HG03439 (cell line): Measurements from ENCODE around the gene PKM.

Source experiments
- ATAC-seq: cut with Tn5 transposase; IDR thresholded peaks from one replicate; pipeline ENCODE4 v1.9.1; 2021; ENCODE audit warnings: mild to moderate bottlenecking, moderate library complexity; ENCODE audit not compliant: unreplicated experiment

Gene PKM

DNA sequence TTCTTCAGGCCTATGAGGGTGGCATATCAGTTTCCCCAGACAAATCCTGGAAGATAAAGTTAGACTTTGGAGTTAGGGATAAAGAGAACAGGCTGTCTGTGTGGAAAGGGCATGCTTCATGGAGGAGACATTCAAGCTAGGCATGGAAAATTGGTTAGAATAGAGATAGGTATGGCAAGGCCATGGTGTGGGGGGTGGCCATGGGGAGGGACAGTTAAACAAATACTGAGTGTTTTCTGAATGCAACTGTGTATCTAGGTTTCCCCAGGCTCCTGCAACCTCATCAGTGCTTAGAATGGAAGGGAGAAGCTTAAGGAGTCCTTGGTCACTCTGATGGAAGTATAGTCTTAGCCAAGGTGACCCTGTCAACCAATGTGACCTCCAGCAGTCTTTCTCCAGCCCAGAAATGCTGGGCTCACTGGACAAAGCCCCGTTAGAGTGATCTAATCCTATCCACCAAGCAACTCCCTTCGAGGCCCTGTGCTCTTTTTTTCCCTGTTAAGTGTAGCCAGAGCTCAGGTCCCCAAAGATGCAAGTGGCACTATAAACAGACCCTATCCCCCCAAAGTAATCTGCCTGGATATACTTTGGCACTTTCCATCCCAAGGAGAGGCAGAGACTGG is 5.5 kb upstream of the PKM start:
- ATAC-seq = no peak

DNA sequence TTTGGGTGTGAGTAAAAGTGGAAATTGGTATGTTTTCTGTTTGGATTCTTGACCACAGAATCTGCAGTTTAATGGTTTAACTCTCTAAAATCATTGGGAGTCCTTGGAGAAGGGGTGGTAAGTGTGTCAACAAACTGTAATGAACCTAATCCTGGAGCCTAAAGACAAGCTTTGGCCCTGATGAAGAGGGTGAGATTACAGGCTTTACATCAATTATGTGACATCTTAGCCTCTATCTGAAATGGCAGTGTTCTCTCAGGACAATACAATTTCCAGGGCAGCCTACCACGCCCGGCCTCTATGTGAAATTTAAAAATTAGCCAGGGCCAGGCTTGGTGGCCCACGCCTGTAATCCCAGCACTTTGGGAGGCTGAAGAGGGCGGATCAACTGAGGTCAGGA is 4.3 kb upstream of the PKM start:
- ATAC-seq = no peak

DNA sequence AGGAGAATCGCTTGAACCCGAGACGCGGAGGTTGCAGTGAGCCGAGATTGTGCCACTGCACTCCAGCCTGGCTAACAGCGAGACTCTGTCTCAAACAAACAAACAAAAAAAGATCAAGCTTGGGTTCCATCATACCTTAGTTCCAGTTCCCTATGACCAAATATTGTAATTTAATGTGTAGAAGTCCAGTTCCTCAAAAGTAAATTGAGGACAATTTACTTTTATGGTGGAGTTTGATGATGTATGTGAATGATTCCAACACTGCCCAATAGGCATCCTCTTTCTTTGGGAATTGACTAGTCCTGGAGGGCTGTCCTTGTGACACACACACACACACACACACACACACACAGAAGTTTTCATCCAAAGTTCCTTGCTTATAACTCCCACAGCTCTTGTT is 2.8 kb upstream of the PKM start:
- no peak for ATAC-seq

DNA sequence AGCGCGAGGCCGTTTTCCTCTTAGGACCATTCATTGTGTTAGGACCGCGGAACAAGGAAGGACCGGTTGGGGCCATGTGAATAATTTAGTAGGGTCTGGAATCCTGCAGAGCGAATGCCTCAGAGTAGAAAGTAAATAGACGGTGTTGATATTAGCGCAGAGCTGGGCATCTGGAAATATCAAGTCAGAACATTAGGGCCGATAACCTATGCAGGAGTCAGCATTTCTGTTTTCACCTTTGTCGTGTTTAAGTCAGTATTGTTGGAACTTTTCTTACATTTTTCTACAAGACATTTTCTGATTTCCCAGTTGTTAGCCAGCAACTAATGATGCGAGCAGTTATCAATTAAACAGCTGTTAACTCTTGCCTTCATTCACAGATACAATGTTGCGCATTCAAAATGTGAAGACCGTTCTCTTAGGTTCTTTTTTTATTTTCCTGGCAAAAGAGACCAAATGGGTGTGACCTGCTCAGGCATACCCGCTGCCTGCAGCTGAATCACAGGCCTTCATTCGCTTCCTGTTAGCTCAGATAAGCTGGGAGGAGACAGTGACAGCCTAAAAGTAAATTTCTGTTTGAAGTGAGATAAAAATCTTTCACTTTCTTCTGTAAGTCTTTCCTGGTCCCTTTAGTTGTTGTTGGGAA is 966 bp upstream of the PKM start:
- ATAC-seq = no peak

DNA sequence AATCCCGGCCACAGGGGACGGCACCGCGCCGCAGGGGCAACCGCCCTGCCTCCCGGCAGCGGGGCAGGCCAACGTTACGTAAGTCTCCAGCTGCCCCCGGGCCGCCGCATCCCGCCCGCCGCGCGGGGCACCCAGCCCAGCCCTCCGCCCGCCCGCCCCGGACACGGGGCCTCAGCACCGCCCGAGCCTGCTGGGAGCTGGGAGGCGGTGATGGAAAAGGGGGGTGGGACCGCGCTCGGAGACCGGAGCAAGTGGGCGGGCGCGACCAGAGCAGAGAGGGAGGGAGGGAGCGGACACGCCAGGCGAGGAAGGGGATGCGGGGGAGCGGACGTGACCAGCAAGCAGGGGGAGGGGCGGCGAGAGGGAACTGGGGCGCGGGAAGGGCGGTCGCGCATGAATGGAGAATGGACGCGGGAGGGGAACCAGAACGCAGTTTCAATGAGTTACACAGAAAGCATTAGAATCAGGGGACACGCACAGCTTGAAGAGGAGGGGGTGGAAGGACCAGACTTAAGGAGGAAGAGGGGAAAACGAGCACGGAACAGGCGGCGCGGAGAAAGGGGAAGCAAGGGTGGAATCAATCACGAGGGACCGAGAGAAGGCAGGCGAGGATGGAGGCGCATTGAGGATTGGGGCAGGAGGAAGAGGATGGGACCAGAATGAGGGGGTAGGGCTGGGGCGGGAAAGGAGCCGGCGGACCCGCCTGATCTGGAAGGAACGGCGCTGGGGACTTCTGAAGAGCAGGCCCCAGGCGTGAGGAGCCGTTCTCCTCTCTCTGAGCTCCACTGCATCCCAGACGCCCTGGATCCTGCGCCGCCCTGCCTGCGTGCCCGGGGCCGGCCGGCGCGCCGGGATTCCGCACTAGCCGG is 559 bp downstream of the PKM start:
- ATAC-seq = no peak

DNA sequence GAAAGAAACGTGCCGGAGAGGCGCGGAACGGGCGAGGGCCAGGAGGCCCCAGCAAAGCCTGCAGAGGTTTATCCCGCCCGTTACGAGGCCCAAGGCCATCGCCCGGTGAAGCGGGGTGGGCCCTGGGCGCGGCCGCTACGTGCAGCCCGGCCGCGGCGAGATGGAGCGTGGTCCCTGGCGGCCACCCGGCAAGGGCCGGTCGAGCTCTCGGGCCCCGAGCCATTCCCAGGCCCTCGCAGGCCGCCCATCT is 1.1 kb downstream of the PKM start:
- ATAC-seq = no peak

DNA sequence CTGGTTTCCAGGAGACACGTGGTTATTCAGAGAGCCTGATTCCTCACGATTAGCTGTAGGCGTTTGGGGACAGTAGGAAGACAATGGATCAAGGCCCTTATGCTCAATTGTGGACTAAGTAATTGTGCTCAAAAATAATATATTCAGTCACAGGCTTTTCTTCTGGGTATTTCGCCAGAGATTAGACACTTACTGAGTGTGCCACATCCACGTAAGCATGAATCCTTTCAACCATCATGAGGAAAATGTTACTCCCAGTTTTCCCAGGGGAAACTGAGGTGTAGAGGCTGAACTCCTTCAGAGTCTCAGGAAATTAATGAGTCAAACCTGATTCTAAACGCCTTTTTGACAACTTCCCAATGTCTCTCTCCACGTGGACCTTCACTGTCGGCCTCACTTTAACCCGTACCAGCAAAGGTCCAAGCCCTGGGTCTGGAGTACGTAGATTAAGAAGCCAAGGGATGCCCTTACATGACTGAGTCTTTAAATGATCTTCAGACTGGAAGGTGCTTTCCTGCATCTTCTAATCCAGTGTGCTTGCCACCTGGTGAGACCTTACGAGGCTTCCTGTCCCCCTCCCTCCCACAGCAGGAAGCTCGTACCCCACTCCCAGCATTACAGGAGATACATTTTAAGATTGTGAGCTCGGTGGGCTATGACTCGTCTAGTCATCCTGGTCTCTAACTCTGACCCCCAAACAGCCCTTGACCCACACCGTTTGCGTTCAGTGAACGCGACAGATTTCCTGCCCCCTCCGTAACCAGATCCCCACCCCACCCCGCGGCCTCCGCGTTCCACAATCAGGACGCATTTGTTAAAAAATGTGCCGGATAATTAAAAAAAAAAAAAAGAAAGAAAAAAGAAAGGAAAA is 1.7 kb downstream of the PKM start:
- ATAC-seq = no peak

DNA sequence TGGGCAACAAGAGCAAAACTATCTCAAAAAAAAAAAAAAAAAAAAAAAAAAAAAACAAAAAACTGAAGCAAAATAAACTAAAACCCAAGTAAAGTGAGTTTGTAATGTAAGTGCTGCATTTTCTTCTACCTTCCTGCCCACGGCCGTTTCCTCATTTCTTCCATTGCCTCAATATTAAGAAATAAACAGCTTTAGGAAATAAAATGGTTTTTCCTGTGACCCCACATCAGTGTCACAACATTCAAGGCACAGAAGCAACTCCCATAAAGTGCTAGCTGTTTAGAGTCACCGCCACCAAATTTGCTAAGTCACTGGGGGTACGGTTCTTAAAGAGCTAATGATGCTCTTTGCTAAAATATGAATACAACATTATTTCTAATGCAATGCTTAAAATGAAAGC is 3.3 kb downstream of the PKM start:
- no peak for ATAC-seq

DNA sequence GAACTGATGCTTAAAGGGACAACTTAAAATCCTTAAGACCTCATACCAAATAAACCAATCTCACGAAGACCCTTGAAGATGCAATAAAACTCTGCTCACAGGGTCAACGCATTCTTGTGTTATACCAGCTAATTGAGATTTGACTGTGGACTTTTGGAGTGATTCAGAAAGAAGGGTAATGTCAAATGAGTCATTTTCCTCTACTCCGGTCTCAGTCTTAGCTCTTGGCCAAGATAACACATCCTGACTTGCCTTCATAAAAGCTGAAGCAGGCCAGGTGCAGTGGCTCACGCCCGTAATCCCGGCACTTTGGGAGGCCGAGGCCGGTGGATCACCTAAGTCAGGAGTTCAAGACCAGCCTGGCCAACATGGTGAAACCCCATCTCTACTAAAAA is 3.8 kb downstream of the PKM start:
- no peak for ATAC-seq

DNA sequence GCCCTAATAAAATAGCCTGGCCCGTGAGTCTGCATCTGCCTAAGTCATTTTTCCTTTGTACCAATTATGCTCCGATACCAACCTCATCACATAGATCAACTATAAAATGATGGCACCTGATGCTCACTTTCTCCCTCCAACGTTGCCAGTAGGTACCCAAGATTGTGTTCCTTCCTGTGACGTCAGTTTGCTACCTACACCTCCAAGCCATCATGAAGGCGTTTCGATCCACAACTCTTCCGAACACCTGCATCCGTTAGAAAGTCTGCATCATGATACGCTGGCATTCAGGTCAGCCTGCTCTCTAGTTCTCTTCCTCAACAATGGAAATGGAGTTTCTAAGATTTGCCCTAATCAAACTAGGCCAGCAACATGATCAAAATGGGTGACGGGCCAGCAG is 7.7 kb downstream of the PKM start:
- no peak for ATAC-seq

DNA sequence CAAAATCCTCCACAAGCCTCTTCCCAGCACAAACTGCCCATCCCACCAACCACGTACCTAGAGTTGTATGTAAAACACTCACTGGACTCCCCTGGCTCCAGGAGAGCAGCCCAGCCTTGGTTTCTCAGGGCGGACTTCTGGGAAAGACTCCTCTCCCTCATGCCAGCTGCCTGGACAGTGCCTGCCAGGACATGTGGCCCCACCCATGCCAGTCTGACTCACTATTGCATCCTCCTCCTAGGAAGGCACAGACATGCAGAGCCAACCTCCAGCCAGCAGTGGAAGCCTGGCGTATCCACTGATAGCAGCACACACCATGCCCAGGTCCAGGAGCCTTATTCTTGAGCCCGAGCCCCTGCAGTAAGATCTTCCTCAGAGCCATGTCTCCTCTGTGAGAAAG is 8.6 kb downstream of the PKM start:
- no peak for ATAC-seq

DNA sequence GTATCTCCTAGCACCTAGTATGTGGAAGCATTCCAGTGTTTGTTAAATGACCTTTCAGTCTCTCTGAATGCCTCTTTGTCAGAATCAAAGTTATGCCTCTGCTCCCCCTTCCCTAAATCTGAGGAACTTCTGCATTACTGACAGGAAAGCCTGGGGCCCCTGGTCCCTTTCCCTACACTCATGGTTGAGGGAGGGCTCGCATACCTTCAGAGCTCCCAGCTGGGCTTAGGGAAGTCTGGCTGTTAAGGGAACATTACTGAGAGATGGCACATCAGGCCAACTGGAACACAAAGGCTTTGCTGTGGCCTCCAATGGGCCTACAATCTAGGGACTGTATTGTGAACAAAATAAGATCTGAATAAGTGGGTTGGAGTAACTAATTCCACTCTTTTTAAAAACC is 10.3 kb downstream of the PKM start:
- ATAC-seq = no peak

DNA sequence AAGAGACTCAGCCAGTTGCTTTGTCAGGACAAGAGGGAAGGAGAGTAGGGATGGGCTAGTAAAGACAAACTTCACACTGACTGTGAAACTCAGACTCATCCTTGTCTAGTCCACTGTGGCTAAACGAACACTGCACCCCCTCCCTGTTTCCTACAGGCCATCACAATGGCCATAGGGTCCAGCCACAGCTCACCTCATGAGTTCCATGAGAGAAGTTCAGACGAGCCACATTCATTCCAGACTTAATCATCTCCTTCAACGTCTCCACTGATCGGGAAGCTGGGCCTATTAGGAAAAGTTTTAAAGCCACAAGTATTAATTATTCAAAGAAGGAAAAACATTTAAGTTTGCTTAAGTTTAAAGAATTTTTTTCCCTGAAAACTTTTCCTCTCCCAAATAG is 13.8 kb downstream of the PKM start:
- no peak for ATAC-seq

DNA sequence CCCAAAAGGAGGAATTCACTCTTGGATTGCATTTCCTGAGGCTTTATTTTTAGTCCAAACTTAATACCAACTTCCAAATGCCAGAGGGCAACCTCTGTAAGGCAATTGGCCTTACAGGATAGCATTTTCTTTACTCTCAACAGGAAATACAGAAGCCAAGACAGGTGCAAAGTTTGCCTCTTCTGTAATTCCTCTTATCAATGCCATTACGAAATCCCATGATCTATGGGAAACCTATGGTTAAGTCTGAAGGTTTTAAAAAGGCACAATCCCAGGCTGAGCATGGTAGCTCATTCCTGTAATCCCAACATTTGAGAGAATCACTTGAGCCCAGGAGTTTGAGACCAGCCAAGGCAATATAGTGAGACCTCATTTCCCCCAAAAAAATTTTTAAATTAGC is 14.9 kb downstream of the PKM start:
- ATAC-seq = no peak

DNA sequence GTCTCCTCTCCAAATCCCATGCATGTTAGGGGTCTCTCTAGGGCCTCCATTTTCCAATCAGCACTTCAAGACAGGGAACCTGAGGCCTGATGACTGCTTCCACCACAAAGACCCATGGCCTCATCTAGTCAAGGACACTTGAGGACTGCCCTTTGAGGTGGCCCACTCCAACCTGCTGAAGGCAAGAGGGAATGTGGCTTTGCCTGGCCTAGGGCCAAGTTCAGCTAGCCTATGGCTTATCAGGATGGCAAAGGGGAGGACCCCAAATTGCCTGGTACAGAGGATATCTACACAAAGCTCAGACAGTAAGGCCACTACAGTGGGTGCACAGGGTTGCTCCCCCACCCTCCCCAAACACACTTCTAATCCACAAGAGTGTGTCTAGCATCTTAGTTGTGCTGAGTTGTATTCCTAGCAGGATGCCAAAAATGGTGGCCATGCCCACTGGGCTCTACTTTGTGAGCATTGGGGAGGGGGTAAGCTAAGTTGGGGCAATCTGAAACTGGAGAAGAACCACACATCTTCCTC is 23.4 kb downstream of the PKM start:
- ATAC-seq = no peak

DNA sequence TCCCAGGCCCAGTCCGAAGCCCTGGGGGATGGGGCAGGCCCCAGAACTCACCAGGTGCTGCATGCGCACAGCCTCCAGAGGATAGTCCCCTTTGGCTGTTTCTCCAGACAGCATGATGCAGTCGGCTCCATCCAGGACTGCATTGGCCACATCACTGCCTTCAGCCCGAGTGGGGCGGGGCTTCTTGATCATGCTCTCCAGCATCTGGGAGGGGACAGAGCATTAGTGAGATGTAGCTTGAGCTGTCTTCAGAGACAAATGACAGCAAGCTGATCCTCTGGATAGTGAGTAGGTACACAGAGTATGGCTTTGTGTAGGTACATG is 24.4 kb downstream of the PKM start:
- ATAC-seq = no peak

DNA sequence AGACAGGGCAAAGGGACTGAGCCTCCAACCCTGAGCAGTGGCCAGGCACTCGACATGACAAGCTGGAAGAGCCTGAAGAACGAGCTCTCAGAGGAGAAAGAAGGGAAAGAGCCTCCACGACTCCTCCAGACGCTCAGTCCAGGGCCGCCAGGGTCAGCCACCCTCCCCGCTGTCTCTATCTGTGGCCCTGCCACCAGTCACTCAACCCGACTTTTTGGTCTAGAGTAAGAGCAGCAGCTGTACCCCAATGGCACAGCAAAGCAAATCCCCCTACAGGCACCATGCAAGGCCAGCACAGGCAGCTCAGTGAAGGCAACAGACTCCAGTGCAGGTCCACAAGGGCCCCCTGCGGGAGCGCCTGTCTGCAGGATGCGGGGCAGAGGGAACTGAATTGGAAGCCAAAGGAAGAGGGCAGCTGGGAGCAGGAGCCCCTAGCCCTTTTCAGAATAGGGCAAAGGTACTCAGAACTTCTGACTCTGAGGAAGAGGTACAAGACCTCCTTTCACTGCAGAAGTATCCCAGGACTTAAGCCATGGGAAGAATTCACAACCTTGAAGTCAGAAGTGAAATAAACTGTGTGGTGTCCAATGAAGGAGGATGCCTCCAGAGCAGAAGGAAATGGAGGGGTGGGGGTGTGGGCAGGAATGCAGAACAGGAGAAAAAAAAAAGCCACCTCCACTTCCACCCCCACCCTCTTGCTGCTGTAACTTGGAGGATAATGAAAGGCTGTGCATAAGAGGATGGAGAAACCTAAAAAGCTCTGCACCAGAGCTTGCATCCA is 24.9 kb downstream of the PKM start:
- ATAC-seq = no peak

DNA sequence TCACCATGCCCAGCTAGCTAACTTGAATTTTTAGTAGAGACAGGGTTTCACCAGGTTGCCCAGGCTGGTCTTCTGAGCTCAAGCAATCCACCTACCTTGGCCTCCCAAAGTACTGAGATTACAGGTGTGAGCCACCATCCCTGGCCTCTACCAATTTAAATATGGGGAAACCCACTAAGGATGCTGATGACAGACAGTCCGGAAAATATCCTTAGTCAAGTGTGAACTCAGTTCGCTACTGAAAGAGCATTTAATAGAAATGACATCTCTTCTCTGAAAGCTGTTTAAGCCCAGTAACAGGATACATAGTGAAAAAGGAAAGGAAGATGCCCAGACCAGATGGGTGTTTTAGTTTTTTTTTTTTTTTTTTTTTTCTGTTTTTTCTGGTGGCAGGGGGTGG is 25.7 kb downstream of the PKM start:
- no peak for ATAC-seq

DNA sequence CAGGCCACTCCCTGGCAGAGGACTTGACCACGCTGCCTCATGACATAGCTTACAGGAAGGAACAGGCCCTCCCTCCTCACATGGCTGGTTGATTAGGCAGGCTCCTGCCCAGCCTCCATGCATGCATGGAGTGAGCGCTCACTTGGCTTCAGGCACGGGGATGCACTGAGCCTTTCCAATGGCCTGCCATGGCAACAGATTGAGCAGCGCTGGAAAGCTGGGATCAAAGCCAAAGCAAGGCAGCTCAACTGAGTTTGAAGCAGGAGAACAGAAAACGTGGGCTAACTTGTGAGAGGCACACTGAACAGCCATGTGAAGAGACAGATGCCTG is 27.5 kb downstream of the PKM start:
- no peak for ATAC-seq

DNA sequence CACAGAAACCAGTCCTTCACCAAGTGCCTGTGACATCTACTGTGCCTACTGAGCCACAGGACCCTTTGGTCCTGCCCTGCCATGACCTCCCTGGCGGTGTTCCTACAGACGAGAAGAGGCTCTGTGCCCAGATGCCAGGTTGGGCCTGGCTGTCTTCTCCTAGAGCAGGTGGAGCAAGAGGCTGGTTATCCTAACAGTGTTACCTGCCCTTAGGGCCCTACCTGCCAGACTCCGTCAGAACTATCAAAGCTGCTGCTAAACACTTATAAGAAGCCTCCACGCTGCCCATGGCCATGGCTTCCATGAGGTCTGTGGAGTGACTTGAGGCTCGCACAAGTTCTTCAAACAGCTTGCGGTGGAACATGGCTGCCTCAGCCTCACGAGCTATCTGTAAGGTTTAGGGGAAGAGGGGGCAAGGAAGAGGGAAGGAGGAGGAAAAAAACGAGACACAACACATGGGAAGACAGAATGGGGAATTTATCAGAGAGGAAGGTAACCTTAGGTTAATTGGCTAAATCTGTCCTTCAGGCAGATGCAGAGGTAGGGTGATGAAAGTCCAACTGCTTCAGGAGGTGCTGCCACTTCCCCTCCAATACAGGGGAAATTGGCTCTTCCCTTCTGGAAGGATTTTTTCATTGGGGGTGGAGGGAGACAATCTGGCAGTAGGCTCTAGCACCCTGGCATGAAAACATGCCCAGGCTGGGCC is 28.0 kb downstream of the PKM start:
- ATAC-seq = no peak
